GM18498 (cell line): Measurements from ENCODE around the gene APMAP.

ENCODE experiments used
- ATAC-seq: cut with Tn5 transposase; IDR thresholded peaks from one replicate; pipeline ENCODE4 v1.9.1; 2021; ENCODE audit warnings: mild to moderate bottlenecking, moderate library complexity; ENCODE audit not compliant: unreplicated experiment

The APMAP gene

DNA sequence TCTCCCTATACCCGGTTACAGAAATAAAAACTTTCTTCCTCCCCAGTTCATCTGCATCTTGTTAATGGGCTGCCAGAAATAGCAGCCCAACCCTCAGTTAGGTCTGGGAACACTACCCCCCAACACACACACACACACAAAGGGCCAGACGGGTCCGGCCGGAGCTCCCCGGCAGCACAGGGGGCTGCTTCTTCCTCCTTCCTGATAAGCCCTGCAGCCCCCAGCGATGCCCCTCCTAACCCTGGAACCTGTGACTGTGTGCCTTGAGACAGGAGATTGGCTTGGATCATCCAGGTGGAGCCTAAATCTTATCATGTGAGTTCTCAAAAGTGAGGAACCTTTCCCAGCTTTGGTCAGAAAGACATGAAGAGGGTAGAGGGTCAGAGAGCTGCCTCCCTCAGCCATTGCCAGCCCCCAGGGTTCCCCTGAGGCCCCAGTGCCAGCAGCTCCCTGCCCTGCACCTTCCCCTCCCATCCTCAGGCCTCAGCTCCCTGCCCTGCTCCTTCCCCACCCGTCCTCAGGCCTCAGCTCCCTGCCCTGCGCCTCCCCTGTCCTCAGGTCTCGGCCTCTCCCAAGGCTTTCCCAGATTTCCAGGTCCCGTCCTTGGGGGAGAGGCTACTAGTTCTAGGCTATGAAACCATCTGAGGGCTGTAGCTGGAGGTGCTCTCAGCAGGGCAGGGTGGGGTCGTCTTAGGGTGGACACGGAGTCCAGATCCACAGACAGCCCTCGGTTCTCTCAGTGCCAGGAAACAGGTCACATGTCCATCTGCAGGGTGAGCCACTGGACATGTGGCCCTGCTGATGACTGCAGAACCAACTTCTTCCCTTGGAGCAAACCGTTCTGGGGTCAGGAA is 77.9 kb downstream of the APMAP start:
- ATAC-seq, result no peak

DNA sequence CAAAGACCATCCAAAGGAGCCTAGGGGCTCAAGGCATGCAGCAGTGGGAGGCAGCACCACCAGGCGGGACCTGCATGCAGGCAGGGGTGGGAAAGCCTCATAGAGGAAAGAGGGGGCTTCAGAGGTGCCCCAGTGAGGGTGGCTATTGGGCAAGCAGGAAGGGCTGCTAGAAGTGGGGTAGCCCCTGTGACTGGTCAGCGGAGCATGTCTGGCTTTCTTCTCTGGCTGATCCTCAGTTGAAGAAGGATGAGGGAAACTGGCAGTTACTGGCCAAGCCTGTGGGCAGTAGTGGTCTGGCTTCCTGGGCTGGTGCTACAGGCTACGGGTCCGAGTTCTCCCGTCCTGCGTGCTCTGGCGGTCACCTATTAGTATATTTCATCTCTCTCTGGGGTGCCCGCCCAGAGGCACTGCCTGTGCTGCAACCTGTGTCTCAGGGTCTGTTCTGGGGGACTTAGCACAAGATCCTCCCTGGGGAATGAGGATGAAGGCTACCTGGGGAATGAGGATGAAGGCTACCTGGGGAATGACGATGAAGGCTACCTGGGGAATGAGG is 79.4 kb downstream of the APMAP start:
- ATAC-seq, result no peak
